DOHH2 (cell line): ENCODE measurements around the gene SLC16A1.

ENCODE experiments used
- EZH2phosphoT487 ChIP-seq: fragments of 200-600 bp; sonication (generic); IDR thresholded peaks from 2 replicates; pipeline ENCODE4 v1.6.1; 2017; ENCODE audit warnings: borderline replicate concordance, mild to moderate bottlenecking, antibody characterized with exemption, low read length, moderate library complexity, mixed read lengths
- TF ChIP-seq, protein P1 (sequence below): fragments of 200-600 bp; sonication (generic); IDR thresholded peaks from one replicate; pipeline ENCODE4 v1.5.1; 2014; ENCODE audit warnings: antibody characterized with exemption, mild to moderate bottlenecking, low read depth, low read length; ENCODE audit not compliant: poor library complexity, severe bottlenecking

DNA sequence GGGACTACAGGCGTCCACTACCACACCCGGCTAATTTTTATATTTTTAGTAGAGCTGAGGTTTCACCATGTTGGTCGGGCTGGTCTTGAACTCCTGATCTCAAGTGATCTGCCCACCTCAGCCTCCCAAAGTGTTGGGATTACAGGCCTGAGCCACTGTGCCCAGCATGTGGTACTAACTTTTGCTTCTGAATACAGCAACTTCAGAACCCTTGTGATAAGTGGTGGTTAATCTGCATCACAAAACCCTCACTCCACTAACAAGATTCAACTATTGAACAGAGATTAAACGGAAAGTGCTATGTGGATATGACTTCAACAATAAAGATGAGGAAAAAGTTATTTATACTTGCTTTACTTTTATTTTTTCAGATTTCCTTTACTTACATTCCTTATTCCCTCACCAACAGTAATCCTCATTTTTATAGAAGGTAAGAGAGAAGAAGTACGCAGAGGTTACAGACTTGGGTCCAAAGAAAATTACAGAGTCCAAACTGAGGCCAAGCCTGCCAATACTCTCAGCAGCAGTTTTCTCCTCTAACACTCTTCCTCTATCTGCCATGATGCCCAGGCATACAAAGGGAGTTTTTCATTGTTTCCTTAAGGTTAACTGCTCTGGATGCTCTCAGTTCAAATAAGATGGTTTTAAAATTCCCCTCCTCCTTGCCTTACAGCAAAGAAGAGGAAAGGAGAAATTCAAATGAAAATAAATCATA, 44.3 kb downstream of the SLC16A1 start:
- TF ChIP-seq, protein P1, sequence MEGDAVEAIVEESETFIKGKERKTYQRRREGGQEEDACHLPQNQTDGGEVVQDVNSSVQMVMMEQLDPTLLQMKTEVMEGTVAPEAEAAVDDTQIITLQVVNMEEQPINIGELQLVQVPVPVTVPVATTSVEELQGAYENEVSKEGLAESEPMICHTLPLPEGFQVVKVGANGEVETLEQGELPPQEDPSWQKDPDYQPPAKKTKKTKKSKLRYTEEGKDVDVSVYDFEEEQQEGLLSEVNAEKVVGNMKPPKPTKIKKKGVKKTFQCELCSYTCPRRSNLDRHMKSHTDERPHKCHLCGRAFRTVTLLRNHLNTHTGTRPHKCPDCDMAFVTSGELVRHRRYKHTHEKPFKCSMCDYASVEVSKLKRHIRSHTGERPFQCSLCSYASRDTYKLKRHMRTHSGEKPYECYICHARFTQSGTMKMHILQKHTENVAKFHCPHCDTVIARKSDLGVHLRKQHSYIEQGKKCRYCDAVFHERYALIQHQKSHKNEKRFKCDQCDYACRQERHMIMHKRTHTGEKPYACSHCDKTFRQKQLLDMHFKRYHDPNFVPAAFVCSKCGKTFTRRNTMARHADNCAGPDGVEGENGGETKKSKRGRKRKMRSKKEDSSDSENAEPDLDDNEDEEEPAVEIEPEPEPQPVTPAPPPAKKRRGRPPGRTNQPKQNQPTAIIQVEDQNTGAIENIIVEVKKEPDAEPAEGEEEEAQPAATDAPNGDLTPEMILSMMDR, result no peak
- no peak for TF ChIP-seq EZH2phosphoT487
